K562 (cell line): Measurements from ENCODE around the gene PRR14. TPM values are rescaled to one million over a fixed set of nuclear protein-coding genes. Genes with fewer than 3 reads are reported as not detected.

Experiments
- ASH1L ChIP-seq: fragments of 450-650 bp; IDR thresholded peaks from 2 replicates; pipeline ENCODE4 v1.6.1; 2018; ENCODE audit warnings: borderline replicate concordance, mild to moderate bottlenecking, low read depth; ENCODE audit not compliant: partially characterized antibody
- CREB1 ChIP-seq, 2 experiments: sonication (generic) in 1 of 2; formaldehyde crosslinking in 1 of 2; IDR thresholded peaks; 2 replicates each; pipeline versions ENCODE4 v1.6.1 to v1.8.0; 2012 to 2022; ENCODE audit warnings: inconsistent platforms in 1 of 2, mild to moderate bottlenecking in 1 of 2, missing genetic modification reagents in 1 of 2, moderate library complexity in 1 of 2
- CXXC5 ChIP-seq: fragments of 250-450 bp; sonication (Bioruptor Pico); IDR thresholded peaks from 2 replicates; pipeline ENCODE4 v1.8.0; 2022; ENCODE audit warnings: inconsistent platforms, mild to moderate bottlenecking, moderate library complexity
- ETV1 ChIP-seq: fragments of 450-650 bp; conservative IDR thresholded peaks from 2 replicates; pipeline ENCODE4 v1.6.1; 2016; ENCODE audit warnings: missing genetic modification characterization, control low read depth, low read depth, missing compliant biosample characterization
- HDAC8 ChIP-seq: fragments of 450-650 bp; IDR thresholded peaks from 2 replicates; pipeline ENCODE4 v1.6.1; 2016; ENCODE audit warnings: mild to moderate bottlenecking, missing genetic modification characterization, moderate library complexity, missing compliant biosample characterization
- HIVEP1 ChIP-seq: fragments of 250-450 bp; sonication (Bioruptor Pico); IDR thresholded peaks from 2 replicates; pipeline ENCODE4 v1.4.0; 2020; ENCODE audit warnings: mild to moderate bottlenecking
- MEIS2 ChIP-seq: fragments of 450-650 bp; IDR thresholded peaks from 2 replicates; pipeline ENCODE4 v1.6.1; 2014; ENCODE audit warnings: mild to moderate bottlenecking; ENCODE audit not compliant: partially characterized antibody
- NFYB ChIP-seq: IDR thresholded peaks from 2 replicates; pipeline ENCODE4 v1.6.1; 2011; ENCODE audit warnings: mild to moderate bottlenecking, moderate library complexity; ENCODE audit not compliant: insufficient read length; ENCODE audit errors: extremely low read depth
- NR2C2 ChIP-seq, 2 experiments: fragments of 200-800 bp in 1 of 2; sonication (Bioruptor generic) in 1 of 2; sonication (generic) in 1 of 2; formaldehyde crosslinking in 1 of 2; IDR thresholded peaks; 2 replicates each; pipeline versions ENCODE4 v1.6.1 to v1.8.0; 2016 to 2022; ENCODE audit warnings: mild to moderate bottlenecking in 1 of 2, missing compliant biosample characterization in 1 of 2, missing genetic modification characterization in 1 of 2, missing genetic modification reagents in 1 of 2
- SIN3B ChIP-seq: fragments of 450-650 bp; IDR thresholded peaks from 2 replicates; pipeline ENCODE4 v1.6.1; 2017; ENCODE audit warnings: low read depth, mild to moderate bottlenecking, moderate library complexity
- SMAD1 ChIP-seq: fragments of 150-350 bp; IDR thresholded peaks from 2 replicates; pipeline ENCODE4 v1.6.1; 2014; ENCODE audit warnings: low read length, low read depth; ENCODE audit not compliant: partially characterized antibody
- SMC3 ChIP-seq: conservative IDR thresholded peaks from 2 replicates; pipeline ENCODE4 v1.6.1; 2011; ENCODE audit warnings: low read depth, low read length, improper control_type of control experiment; ENCODE audit not compliant: insufficient read depth
- THAP12 ChIP-seq: fragments of 250-450 bp; sonication (Bioruptor Pico); IDR thresholded peaks from 2 replicates; pipeline ENCODE4 v1.9.0; 2021; ENCODE audit warnings: mild to moderate bottlenecking, inconsistent platforms
- XRCC5 ChIP-seq: fragments of 200-400 bp; formaldehyde crosslinking; IDR thresholded peaks from 2 replicates; pipeline ENCODE4 v1.6.1; 2017; ENCODE audit warnings: low read depth, mild to moderate bottlenecking, low read length
- ZKSCAN8 ChIP-seq: fragments of 200-800 bp; sonication (Bioruptor generic); IDR thresholded peaks from 2 replicates; pipeline ENCODE4 v1.6.1; 2016; ENCODE audit warnings: missing genetic modification characterization, missing compliant biosample characterization
- ZNF609 ChIP-seq: sonication (generic); formaldehyde crosslinking; IDR thresholded peaks from 2 replicates; pipeline ENCODE4 v1.8.1; 2023; ENCODE audit warnings: missing genetic modification reagents, mild to moderate bottlenecking, borderline replicate concordance
- polyA plus RNA-seq, 8 experiments: library from polyadenylated mRNA; depleted of rRNA in 4 of 8; stranded (reverse) in 5 of 8; unstranded in 3 of 8; fragments of >200 nt; fragmentation: Nextera tagmentation in 2 of 8; fragmentation: Illumina TruSeq in 1 of 8; extraction: Ambion mirVana in 2 of 8; extraction: Trizol in 1 of 8; gene quantifications; 2 replicates each; pipeline versions ENCODE4 v1.2.1 to v1.2.3, GENCODE V29; 2011 to 2014; ENCODE audit warnings: inconsistent platforms in 1 of 8, missing spikeins in 1 of 8
- total RNA-seq, 7 experiments: library from RNA; depleted of rRNA in 6 of 7; stranded (reverse); fragments of >200 nt in 6 of 7; fragmentation: Illumina TruSeq in 2 of 7; extraction: Trizol in 2 of 7; gene quantifications; 2 replicates each; pipeline versions ENCODE4 v1.2.1 to v1.2.3, GENCODE V29; 2011 to 2021; ENCODE audit warnings: low replicate concordance in 1 of 7
- TF ChIP-seq, protein P1 (sequence below): sonication (generic); formaldehyde crosslinking; IDR thresholded peaks from 2 replicates; pipeline ENCODE4 v1.8.1; 2023; ENCODE audit warnings: mild to moderate bottlenecking, missing genetic modification reagents

Gene PRR14
- total and polyA plus RNA-seq, 9 of the 15 experiments (the other 6 are each of a cell fraction or from before 2014, with no cell fraction given), result 2.2 to 63.1 (median 11.5) TPM

DNA sequence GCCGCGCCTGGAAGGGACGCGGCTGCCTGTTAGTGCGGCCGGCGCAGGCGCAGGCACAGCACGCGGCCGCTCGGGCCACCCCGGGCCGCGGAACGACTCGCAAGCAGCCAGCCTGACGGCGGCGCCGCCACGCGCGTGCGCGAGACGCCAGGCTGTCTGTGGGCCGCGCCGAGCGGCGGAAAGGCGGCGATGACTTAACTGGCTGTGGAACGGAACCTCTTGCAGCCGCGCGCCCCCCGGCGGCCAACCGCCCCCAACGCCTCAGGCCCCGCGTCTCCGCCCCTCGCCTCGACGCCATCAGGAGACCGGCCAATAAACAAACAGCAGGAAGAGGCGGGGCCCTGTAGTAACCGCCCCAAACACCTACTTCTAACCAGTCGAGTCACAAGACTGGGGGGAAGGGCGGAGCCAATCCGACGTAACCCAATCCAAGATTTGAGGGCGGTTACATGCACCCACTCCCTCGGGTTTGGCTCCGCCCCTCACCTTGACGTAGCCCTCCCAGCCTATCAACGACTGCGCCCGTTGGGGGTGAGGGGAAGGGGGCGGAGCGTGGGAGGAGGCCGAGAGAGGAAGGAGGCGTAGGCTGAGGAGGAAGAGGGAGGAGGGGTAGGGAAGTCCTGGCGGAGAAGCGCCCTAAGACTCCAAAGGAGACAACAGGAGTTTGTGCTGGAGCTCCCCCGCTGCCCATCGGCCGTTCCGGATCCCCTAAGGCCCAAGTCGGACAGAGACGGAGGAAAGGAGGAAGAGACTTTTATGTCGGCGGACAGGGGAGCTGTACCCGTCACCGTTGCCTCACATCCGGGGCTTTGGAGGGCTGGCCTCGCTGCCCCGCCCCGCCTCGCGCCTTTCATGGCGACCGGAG is 7.3 kb downstream of the PRR14 start, which contains the start of gene FBRS (continued):
- TF ChIP-seq SMAD1, result peak; percentile 58
- no peak for TF ChIP-seq ZNF609
- peak; percentile 14 for TF ChIP-seq ASH1L
- TF ChIP-seq ETV1 (tag), result peak; percentile 71
- TF ChIP-seq NR2C2 (CRISPR knock-in tag; IDR thresholded peaks at IDR 0.05), result no peak
- peak; percentile 69; the same call in 1 of the 2 replicates for TF ChIP-seq NR2C2 (tag; IDR thresholded peaks at IDR 0.05)
- TF ChIP-seq NFYB, result peak; percentile 68
- 0 out of 2 replicates have a peak, but pooled peaks have one; percentile 20 for TF ChIP-seq HIVEP1 (CRISPR knock-in tag)
- peak; percentile 87 for TF ChIP-seq THAP12 (CRISPR knock-in tag)
- TF ChIP-seq SMC3, result peak; percentile 69
- 0 out of 2 replicates have a peak, but pooled peaks have one; percentile 32 for TF ChIP-seq SIN3B
- peak; percentile 94 for TF ChIP-seq MEIS2
- peak; percentile 92 for TF ChIP-seq XRCC5
- TF ChIP-seq ZKSCAN8 (CRISPR knock-in tag), result no peak
- TF ChIP-seq CREB1 (IDR thresholded peaks at IDR 0.05), result peak; percentile 84
- TF ChIP-seq CREB1 (CRISPR knock-in tag; IDR thresholded peaks at IDR 0.05), result peak; percentile 90; the same call in 1 of the 2 replicates
- TF ChIP-seq, protein P1, sequence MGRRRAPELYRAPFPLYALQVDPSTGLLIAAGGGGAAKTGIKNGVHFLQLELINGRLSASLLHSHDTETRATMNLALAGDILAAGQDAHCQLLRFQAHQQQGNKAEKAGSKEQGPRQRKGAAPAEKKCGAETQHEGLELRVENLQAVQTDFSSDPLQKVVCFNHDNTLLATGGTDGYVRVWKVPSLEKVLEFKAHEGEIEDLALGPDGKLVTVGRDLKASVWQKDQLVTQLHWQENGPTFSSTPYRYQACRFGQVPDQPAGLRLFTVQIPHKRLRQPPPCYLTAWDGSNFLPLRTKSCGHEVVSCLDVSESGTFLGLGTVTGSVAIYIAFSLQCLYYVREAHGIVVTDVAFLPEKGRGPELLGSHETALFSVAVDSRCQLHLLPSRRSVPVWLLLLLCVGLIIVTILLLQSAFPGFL (CRISPR knock-in tag), result no peak
- no peak for TF ChIP-seq HDAC8 (tag)
- TF ChIP-seq CXXC5 (CRISPR knock-in tag), result peak; percentile 96
